Right atrium auricular region (tissue), 2 donors: ENCODE data around the gene STK26. TPM values are rescaled to one million over a fixed set of nuclear protein-coding genes. Genes with fewer than 3 reads are reported as not detected.

Experiments used
- DNase-seq: peaks from one replicate; pipeline ENCODE4 v3.0.0-alpha.2; 2019; ENCODE audit warnings: low spot score
- H3K27ac ChIP-seq, 2 donors: fragments of 200-600 bp; sonication (generic); 1 replicate in 1 of 2; 2 replicates in 1 of 2; pipeline ENCODE4 v1.5.1; 2016 to 2019
- H3K27me3 ChIP-seq, 2 donors: fragments of 200-600 bp; sonication (generic); one replicate each; pipeline versions ENCODE4 v1.5.1 to v1.6.0; 2017 to 2019
- H3K36me3 ChIP-seq: fragments of 200-600 bp; sonication (generic); one replicate; pipeline ENCODE4 v1.5.1; 2016
- H3K4me1 ChIP-seq, 2 donors: fragments of 200-600 bp; sonication (generic); one replicate each; pipeline versions ENCODE4 v1.5.1 to v1.6.0; 2017 to 2019
- H3K4me3 ChIP-seq, 2 donors: fragments of 200-600 bp; sonication (generic); 1 replicate in 1 of 2; 2 replicates in 1 of 2; pipeline ENCODE4 v1.5.1; 2017 to 2019; ENCODE audit warnings: mild to moderate bottlenecking in 1 of 2, moderate library complexity in 1 of 2
- H3K9me3 ChIP-seq, 2 donors: fragments of 200-600 bp; sonication (generic); one replicate each; pipeline ENCODE4 v1.5.1; 2019
- CTCF ChIP-seq, 2 donors: fragments of 200-600 bp; sonication (generic); IDR thresholded peaks; one replicate each; pipeline ENCODE4 v1.5.1; 2019; ENCODE audit warnings: antibody characterized with exemption in 2 of 2
- total RNA-seq, 2 donors: library from RNA; depleted of rRNA; stranded (reverse); fragments of >200 nt; gene quantifications; one replicate each; pipeline ENCODE4 v1.1.0, GENCODE V29; 2016

STK26 gene
- total RNA-seq, 2 donors from 2014 or later, result 2.7 to 4.7 TPM

- no peak overlapping the region for H3K4me3 ChIP-seq
Observed at GRCh38 chrX:132015875-132016274, 7.2 kb upstream of the STK26 start.

DNA sequence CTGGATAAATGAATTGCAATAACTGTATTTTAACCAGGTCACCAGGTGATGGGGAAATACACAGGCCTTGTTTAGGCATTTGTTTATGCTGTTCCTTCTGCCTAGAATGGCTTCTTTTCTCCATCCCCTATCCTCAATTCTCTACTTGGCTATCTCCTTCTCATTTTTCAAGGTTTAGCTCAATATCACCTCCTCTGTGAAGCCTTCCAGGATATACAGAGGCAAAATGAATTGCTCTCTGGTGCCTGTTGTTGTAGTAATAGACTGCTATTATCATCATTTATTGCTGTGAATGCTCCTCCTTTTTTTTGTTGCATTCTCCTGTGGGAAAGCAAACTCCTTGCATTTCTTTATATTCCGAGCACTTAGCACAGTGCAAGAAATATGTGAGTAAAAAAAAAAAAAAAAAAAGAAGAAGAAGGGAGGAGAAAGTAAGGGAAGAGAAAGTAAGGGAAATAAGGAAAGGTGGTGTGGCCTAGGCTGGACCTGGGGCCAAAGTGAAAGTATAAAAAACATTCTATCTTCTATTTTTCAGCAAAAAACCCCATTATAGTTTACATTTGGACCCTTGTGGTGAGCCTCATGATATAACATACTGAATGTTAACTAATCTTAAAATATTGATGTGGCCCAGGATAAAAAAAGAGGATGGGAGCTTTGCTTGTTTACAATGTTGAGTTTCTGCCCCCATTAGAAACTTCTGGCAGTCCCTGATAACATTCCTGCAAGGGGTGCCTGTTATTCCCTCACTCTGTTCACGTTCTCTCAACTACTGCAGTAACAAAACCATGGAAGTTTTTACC lies 6.3 kb upstream of the STK26 start:
- DNase-seq, result no peak
- Histone ChIP-seq H3K4me3 (no peak overlapping the region), H3K27me3 (no peaks in the 10 kb centered on the region)

More at GRCh38 chrX:132015875-132016274, 7.2 kb upstream of the STK26 start:
- Histone ChIP-seq H3K4me1 (no peaks in the 10 kb centered on the region), H3K36me3 (no peaks in the 10 kb centered on the region), H3K9me3 (no peaks in the 10 kb centered on the region), H3K27me3 (no peaks in the 10 kb centered on the region), H3K27ac (no peak overlapping the region)
- no peak for DNase-seq
- no peak for TF ChIP-seq CTCF (IDR thresholded peaks at IDR 0.05)

DNA sequence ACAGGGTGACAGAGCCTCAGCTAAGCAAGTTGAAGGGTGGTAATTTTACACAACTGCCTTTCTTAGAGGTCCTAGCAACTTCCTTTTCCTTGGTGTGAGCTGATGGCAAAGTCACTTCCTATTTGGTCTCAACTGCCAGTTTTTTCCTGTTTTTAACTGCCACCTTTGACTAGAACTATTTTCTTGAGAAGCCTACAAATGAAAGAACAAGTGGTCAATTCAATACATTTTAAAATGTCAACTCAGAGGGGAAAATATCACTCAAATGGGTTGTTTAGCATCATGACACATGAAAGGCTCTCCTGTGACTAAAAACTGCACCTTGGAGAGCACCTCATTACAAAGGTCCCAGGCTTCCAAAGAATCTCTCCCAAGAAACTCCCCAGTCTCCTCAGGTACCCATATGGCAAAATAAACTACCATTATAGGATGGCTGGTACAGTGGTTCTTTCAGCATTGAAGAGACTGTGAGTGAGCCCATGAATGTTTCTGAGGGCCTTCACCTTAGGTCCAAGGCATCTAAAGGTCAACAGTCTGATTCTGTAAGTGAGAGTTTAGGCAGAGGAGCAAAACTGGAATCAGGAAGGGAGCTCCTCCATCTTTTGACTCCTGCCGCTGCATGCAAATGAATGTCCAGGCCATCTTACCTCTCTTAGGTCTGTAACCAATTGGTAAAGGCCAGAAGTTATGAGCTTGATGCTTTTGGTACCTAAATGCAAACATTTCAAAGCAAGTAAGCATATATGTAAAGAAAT lies 5.5 kb upstream of the STK26 start:
- Histone ChIP-seq H3K27me3 (no peaks in the 10 kb centered on the region), H3K9me3 (no peaks in the 10 kb centered on the region), H3K36me3 (no peaks in the 10 kb centered on the region), H3K27ac (no peak overlapping the region), H3K4me3 (no peak overlapping the region), H3K4me1 (no peaks in the 10 kb centered on the region)
- no peak for TF ChIP-seq CTCF (IDR thresholded peaks at IDR 0.05)
- DNase-seq, result no peak

More for the DNA sequence above, 6.3 kb upstream of the STK26 start:
- no peaks in the 10 kb centered on the region for H3K9me3 ChIP-seq
- no peak overlapping the region for H3K27ac ChIP-seq
- no peaks in the 10 kb centered on the region for H3K36me3 ChIP-seq
- H3K4me1 ChIP-seq, result no peaks in the 10 kb centered on the region
- TF ChIP-seq CTCF (IDR thresholded peaks at IDR 0.05), result no peak

DNA sequence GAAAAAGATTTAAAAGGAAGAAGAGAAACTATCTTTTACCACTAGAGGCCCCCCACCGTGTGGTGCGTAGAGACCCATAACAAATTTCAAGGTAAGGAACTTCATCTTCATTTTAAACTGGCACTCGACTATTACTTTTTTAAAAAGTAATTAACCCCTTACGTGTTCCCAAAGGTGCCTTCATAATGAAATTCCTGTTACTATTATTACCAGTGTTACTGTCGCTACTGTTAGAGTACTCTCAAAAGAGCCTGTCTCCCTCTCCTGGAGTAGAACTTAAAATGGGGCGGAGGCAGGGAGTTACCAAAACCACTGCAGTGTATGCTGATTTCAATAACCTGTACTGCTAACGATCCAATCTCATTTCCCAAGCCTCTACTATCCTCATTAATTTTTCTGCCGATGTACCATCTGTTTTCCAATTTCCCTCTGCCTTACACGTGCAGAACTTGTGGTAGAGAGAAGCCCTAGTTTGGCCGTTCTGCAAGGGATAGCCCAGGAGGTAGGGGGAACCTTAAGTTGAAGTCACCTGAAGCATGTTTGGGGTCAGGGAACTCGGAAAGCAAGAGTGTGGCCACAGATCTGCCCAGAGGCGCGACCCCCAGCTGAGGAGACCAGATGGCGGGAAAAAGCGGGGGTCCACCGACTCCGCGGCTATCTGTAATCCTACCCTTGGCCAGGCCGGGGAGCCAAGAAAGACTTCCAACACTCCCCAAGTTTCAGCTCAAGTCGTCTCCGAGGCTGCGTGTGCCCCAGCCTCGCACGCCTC lies 720 bp upstream of the STK26 start:
- no peaks in the 10 kb centered on the region for H3K9me3 ChIP-seq
- peak overlapping the region; percentile 46 to 54 for H3K4me3 ChIP-seq
- peak overlapping the region in 1 of 2 donors; percentile 2 for H3K27ac ChIP-seq
- no peak for DNase-seq
- no peak for TF ChIP-seq CTCF (IDR thresholded peaks at IDR 0.05)
- H3K27me3 ChIP-seq, result no peaks in the 10 kb centered on the region
- H3K36me3 ChIP-seq, result no peaks in the 10 kb centered on the region
- no peaks in the 10 kb centered on the region for H3K4me1 ChIP-seq

- DNase-seq, result no peak
- no peaks in the 10 kb centered on the region for H3K9me3 ChIP-seq
- no peaks in the 10 kb centered on the region for H3K27me3 ChIP-seq
- no peak overlapping the region for H3K27ac ChIP-seq
- no peak for TF ChIP-seq CTCF (IDR thresholded peaks at IDR 0.05)
- H3K4me3 ChIP-seq, result peak overlapping the region; percentile 46 to 54
- H3K36me3 ChIP-seq, result no peaks in the 10 kb centered on the region
- no peaks in the 10 kb centered on the region for H3K4me1 ChIP-seq
Observed at GRCh38 chrX:132023896-132024386, 839 bp downstream of the STK26 start.
